Measurements from ENCODE around the gene YKT6.

The YKT6 gene

GRCh38 chr7:44218418-44219201, 17.8 kb downstream of the YKT6 start:
- no peak for DNase-seq (ENCODE audit: low read depth)

- no peak for DNase-seq (ENCODE audit: low read depth)
Measured at GRCh38 chr7:44219371-44220045, 18.7 kb downstream of the YKT6 start.

- DNase-seq (ENCODE audit: low read depth): no peak
Measured at GRCh38 chr7:44220046-44220357, 19.2 kb downstream of the YKT6 start.

- DNase-seq (ENCODE audit: low read depth): no peak
Measured at GRCh38 chr7:44220358-44221112, 19.8 kb downstream of the YKT6 start.

GRCh38 chr7:44221231-44221791, 20.5 kb downstream of the YKT6 start:
- no peak for DNase-seq (ENCODE audit: low read depth)

GRCh38 chr7:44222074-44222473, 21.3 kb downstream of the YKT6 start:
- DNase-seq (ENCODE audit: low read depth): no peak

- DNase-seq (ENCODE audit: low read depth): no peak
Measured at GRCh38 chr7:44222776-44223261, 22.0 kb downstream of the YKT6 start.

- no peak for DNase-seq (ENCODE audit: low read depth)
Measured at GRCh38 chr7:44223362-44224079, 22.7 kb downstream of the YKT6 start.

- no peak for DNase-seq (ENCODE audit: low read depth)
Measured at GRCh38 chr7:44224080-44224973, 23.5 kb downstream of the YKT6 start.

- no peak for DNase-seq (ENCODE audit: low read depth)
Measured at GRCh38 chr7:44224974-44225565, 24.3 kb downstream of the YKT6 start.

GRCh38 chr7:44225566-44226395, 25.0 kb downstream of the YKT6 start:
- no peak for DNase-seq (ENCODE audit: low read depth)

- no peak for DNase-seq (ENCODE audit: low read depth)
Measured at GRCh38 chr7:44226396-44226753, 25.6 kb downstream of the YKT6 start.

- DNase-seq (ENCODE audit: low read depth): no peak
Measured at GRCh38 chr7:44227911-44228310, 27.1 kb downstream of the YKT6 start.

- DNase-seq (ENCODE audit: low read depth): no peak
Measured at GRCh38 chr7:44228571-44229350, 28.0 kb downstream of the YKT6 start.

- DNase-seq (ENCODE audit: low read depth): no peak
Measured at GRCh38 chr7:44229546-44230105, 28.8 kb downstream of the YKT6 start.

GRCh38 chr7:44230286-44230685, 29.5 kb downstream of the YKT6 start:
- DNase-seq (ENCODE audit: low read depth): no peak

GRCh38 chr7:44231088-44231487, 30.3 kb downstream of the YKT6 start:
- DNase-seq (ENCODE audit: low read depth): no peak

GRCh38 chr7:44232396-44232795, 31.6 kb downstream of the YKT6 start:
- DNase-seq (ENCODE audit: low read depth): no peak

All from fibroblast of the conjunctiva (primary cell).